ENCODE data around the gene EPB41L4B. TPM values are rescaled to one million over a fixed set of nuclear protein-coding genes. Genes with fewer than 3 reads are reported as not detected.

Gene EPB41L4B
- total and polyA plus RNA-seq, 2 of the 13 experiments (the other 11 are each of a cell fraction or from before 2014, with no cell fraction given): 17.6 to 22.1 TPM

DNA sequence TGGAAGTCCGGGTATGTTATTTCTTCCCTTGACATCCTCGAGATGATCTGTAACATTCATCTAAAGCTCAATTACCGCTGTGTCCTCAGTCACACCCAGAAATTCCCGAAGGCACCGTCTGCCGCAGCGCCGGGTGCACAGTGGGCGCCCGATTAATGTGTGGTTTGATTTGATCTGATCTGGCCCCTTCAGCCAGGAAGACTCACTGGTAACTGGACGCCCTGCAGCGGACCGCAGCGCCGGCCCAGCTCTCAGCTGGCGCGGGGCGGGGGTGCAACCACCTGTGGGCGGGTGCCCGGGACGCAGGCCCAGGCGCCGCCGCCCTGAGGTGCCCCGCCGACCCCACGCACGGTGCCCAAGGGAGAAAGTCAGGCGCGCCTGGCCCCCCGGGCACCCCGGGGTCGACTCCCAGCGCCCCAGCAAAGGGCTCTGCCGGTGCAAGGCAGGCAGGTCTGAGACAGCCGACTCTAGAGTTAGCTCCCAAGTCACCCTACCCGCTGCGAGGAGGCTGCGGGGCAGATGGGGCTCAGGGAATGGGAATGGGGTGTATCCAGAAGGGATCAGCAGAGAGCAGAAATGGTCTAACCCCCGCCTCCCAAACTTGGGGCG, 1.7 kb downstream of the EPB41L4B start (continued):
- TF ChIP-seq, protein P1, sequence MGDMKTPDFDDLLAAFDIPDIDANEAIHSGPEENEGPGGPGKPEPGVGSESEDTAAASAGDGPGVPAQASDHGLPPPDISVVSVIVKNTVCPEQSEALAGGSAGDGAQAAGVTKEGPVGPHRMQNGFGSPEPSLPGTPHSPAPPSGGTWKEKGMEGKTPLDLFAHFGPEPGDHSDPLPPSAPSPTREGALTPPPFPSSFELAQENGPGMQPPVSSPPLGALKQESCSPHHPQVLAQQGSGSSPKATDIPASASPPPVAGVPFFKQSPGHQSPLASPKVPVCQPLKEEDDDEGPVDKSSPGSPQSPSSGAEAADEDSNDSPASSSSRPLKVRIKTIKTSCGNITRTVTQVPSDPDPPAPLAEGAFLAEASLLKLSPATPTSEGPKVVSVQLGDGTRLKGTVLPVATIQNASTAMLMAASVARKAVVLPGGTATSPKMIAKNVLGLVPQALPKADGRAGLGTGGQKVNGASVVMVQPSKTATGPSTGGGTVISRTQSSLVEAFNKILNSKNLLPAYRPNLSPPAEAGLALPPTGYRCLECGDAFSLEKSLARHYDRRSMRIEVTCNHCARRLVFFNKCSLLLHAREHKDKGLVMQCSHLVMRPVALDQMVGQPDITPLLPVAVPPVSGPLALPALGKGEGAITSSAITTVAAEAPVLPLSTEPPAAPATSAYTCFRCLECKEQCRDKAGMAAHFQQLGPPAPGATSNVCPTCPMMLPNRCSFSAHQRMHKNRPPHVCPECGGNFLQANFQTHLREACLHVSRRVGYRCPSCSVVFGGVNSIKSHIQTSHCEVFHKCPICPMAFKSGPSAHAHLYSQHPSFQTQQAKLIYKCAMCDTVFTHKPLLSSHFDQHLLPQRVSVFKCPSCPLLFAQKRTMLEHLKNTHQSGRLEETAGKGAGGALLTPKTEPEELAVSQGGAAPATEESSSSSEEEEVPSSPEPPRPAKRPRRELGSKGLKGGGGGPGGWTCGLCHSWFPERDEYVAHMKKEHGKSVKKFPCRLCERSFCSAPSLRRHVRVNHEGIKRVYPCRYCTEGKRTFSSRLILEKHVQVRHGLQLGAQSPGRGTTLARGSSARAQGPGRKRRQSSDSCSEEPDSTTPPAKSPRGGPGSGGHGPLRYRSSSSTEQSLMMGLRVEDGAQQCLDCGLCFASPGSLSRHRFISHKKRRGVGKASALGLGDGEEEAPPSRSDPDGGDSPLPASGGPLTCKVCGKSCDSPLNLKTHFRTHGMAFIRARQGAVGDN (CRISPR knock-in tag; IDR thresholded peaks at IDR 0.05): peak; percentile 59
- TF ChIP-seq, protein P2, sequence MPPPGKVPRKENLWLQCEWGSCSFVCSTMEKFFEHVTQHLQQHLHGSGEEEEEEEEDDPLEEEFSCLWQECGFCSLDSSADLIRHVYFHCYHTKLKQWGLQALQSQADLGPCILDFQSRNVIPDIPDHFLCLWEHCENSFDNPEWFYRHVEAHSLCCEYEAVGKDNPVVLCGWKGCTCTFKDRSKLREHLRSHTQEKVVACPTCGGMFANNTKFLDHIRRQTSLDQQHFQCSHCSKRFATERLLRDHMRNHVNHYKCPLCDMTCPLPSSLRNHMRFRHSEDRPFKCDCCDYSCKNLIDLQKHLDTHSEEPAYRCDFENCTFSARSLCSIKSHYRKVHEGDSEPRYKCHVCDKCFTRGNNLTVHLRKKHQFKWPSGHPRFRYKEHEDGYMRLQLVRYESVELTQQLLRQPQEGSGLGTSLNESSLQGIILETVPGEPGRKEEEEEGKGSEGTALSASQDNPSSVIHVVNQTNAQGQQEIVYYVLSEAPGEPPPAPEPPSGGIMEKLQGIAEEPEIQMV (CRISPR knock-in tag; IDR thresholded peaks at IDR 0.05; ENCODE audit: low read depth): peak; percentile 58; the same call in 1 of the 2 replicates
- TF ChIP-seq, protein P3, sequence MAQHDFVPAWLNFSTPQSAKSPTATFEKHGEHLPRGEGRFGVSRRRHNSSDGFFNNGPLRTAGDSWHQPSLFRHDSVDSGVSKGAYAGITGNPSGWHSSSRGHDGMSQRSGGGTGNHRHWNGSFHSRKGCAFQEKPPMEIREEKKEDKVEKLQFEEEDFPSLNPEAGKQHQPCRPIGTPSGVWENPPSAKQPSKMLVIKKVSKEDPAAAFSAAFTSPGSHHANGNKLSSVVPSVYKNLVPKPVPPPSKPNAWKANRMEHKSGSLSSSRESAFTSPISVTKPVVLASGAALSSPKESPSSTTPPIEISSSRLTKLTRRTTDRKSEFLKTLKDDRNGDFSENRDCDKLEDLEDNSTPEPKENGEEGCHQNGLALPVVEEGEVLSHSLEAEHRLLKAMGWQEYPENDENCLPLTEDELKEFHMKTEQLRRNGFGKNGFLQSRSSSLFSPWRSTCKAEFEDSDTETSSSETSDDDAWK (CRISPR knock-in tag; IDR thresholded peaks at IDR 0.05): no peak
- TF ChIP-seq EZH2 (conservative IDR thresholded peaks at IDR 0.05; ENCODE audit: low read depth, low read length) (no peak), RBM39 (IDR thresholded peaks at IDR 0.05; ENCODE audit: low read depth, low read length, poor library complexity, severe bottlenecking) (peak; percentile 36), ZNF607 (CRISPR knock-in tag; IDR thresholded peaks at IDR 0.05; ENCODE audit: borderline replicate concordance) (peak; percentile 39; the same call in 1 of the 2 replicates), POLR2G (IDR thresholded peaks at IDR 0.05; ENCODE audit: low read depth, low read length) (no peak), HOXA5 (CRISPR knock-in tag; IDR thresholded peaks at IDR 0.05) (peak; percentile 14; the same call in 1 of the 2 replicates)
- TF ChIP-seq, protein P4, sequence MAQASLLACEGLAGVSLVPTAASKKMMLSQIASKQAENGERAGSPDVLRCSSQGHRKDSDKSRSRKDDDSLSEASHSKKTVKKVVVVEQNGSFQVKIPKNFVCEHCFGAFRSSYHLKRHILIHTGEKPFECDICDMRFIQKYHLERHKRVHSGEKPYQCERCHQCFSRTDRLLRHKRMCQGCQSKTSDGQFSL (CRISPR knock-in tag; IDR thresholded peaks at IDR 0.05): no peak
- TF ChIP-seq, protein P5, sequence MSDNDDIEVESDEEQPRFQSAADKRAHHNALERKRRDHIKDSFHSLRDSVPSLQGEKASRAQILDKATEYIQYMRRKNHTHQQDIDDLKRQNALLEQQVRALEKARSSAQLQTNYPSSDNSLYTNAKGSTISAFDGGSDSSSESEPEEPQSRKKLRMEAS (IDR thresholded peaks at IDR 0.05): 0 out of 2 replicates have a peak, but pooled peaks have one; percentile 20
- TF ChIP-seq, protein P6, sequence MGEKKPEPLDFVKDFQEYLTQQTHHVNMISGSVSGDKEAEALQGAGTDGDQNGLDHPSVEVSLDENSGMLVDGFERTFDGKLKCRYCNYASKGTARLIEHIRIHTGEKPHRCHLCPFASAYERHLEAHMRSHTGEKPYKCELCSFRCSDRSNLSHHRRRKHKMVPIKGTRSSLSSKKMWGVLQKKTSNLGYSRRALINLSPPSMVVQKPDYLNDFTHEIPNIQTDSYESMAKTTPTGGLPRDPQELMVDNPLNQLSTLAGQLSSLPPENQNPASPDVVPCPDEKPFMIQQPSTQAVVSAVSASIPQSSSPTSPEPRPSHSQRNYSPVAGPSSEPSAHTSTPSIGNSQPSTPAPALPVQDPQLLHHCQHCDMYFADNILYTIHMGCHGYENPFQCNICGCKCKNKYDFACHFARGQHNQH (CRISPR knock-in tag; IDR thresholded peaks at IDR 0.05): 0 out of 2 replicates have a peak, but pooled peaks have one; percentile 21
- TF ChIP-seq, protein P7, sequence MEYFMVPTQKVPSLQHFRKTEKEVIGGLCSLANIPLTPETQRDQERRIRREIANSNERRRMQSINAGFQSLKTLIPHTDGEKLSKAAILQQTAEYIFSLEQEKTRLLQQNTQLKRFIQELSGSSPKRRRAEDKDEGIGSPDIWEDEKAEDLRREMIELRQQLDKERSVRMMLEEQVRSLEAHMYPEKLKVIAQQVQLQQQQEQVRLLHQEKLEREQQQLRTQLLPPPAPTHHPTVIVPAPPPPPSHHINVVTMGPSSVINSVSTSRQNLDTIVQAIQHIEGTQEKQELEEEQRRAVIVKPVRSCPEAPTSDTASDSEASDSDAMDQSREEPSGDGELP (IDR thresholded peaks at IDR 0.05; ENCODE audit: borderline replicate concordance, low read depth): peak; percentile 82
- TF ChIP-seq, protein P8, sequence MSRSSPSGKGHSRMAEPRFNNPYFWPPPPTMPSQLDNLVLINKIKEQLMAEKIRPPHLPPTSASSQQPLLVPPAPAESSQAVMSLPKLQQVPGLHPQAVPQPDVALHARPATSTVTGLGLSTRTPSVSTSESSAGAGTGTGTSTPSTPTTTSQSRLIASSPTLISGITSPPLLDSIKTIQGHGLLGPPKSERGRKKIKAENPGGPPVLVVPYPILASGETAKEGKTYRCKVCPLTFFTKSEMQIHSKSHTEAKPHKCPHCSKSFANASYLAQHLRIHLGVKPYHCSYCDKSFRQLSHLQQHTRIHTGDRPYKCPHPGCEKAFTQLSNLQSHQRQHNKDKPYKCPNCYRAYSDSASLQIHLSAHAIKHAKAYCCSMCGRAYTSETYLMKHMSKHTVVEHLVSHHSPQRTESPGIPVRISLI (CRISPR knock-in tag; IDR thresholded peaks at IDR 0.05; ENCODE audit: borderline replicate concordance): no peak

All from HepG2 (cell line).